Left cardiac atrium (tissue), 4 donors: ENCODE data around the gene LSG1. TPM values are rescaled to one million over a fixed set of nuclear protein-coding genes. Genes with fewer than 3 reads are reported as not detected.
A peak's percentile ranks its signal among the peaks of the same experiment; 100 is the strongest.
"Not testable (repeated sequence)": the region's sequence is repeated elsewhere in the genome, so short reads cannot be mapped to it uniquely, and the experiment has no call there.

Source experiments
- ATAC-seq, 2 donors: fragments of 200-7000 bp; cut with Tn5 transposase; one replicate each; pipeline ENCODE4 v1.9.1; 2020; ENCODE audit warnings: mild to moderate bottlenecking in 2 of 2, moderate library complexity in 2 of 2
- DNase-seq: peaks from one replicate; pipeline ENCODE4 v3.0.0-alpha.2; 2020
- intact Hi-C, 2 donors: fragments of 100-400 bp; cut with DNase I; formaldehyde crosslinking; loops; one replicate each; pipeline versions ENCODE4 v1.14.1 to v1.15.1; 2022 to 2023
- total RNA-seq, 2 donors: library from RNA; stranded (reverse); fragmentation: NEBNext Ultra II Directional; extraction: Animal tissue kit (Norgen Biotek cat#: 25700); gene quantifications; one replicate each; pipeline ENCODE4 v1.2.1, GENCODE V29; 2021
- donor health status: DM: no; HTN: yes; CAD: no.
- donor health status: DM: no; HTN: yes; CAD: no; lungs with severe emphysema.
- donor health status: DM: yes; HTN: yes; CAD: no.
- donor health status: Dilated cardiomyopathy.

Gene LSG1
- total RNA-seq, 2 donors from 2014 or later = 19.9 to 22.8 TPM

- intact Hi-C loops = no loop called here
- no peak for ATAC-seq
Observed at GRCh38 chr3:194624956-194625355, 47.0 kb downstream of the LSG1 start.

GRCh38 chr3:194623449-194624290 is 48.3 kb downstream of the LSG1 start:
- ATAC-seq = no peak
- intact Hi-C loops = no loop called here
- DNase-seq = no peak

More at GRCh38 chr3:194624956-194625355, 47.0 kb downstream of the LSG1 start:
- DNase-seq = no peak

GRCh38 chr3:194622621-194623340 is 49.2 kb downstream of the LSG1 start:
- ATAC-seq (no peak), DNase-seq (no peak)
- intact Hi-C loops = no loop called here

GRCh38 chr3:194621947-194622346 is 50.0 kb downstream of the LSG1 start:
- intact Hi-C loops = no loop called here
- ATAC-seq = no peak
- no peak for DNase-seq

GRCh38 chr3:194620196-194620595 is 51.8 kb downstream of the LSG1 start:
- ATAC-seq (no peak), DNase-seq (no peak)
- intact Hi-C loops = no loop called here

GRCh38 chr3:194619741-194620140 is 52.2 kb downstream of the LSG1 start:
- intact Hi-C loops = no loop called here
- ATAC-seq (no peak), DNase-seq (no peak)

GRCh38 chr3:194618858-194619608 is 53.0 kb downstream of the LSG1 start:
- ATAC-seq = no peak
- no peak for DNase-seq
- intact Hi-C loops = no loop called here

- intact Hi-C loops = no loop called here
- ATAC-seq = no peak
- no peak for DNase-seq
Observed at GRCh38 chr3:194617827-194618226, 54.2 kb downstream of the LSG1 start.

GRCh38 chr3:194617143-194617671 is 54.8 kb downstream of the LSG1 start:
- ATAC-seq (no peak), DNase-seq (no peak)
- intact Hi-C loops = no loop called here

- ATAC-seq = peak; percentile 38 to 42
- intact Hi-C loops = no loop called here
- no peak for DNase-seq
Observed at GRCh38 chr3:194615226-194615625, 56.8 kb downstream of the LSG1 start.

GRCh38 chr3:194612221-194612620 is 59.8 kb downstream of the LSG1 start:
- intact Hi-C loops = no loop called here
- ATAC-seq (no peak), DNase-seq (no peak)

GRCh38 chr3:194610689-194611088 is 61.3 kb downstream of the LSG1 start:
- no peak for DNase-seq
- no peak for ATAC-seq
- intact Hi-C loops = no loop called here

- intact Hi-C loops = no loop called here
Observed at GRCh38 chr3:194609601-194610000, 62.4 kb downstream of the LSG1 start.

GRCh38 chr3:194608981-194609380 is 63.0 kb downstream of the LSG1 start:
- intact Hi-C loops = no loop called here
- ATAC-seq = no peak
- no peak for DNase-seq

More at GRCh38 chr3:194609601-194610000, 62.4 kb downstream of the LSG1 start:
- DNase-seq = no peak
- ATAC-seq = no peak

GRCh38 chr3:194607592-194608389 is 64.2 kb downstream of the LSG1 start:
- peak in 1 of 2 donors; percentile 11 for ATAC-seq
- no peak for DNase-seq
- intact Hi-C loops = no loop called here

- DNase-seq (no peak), ATAC-seq (no peak)
- intact Hi-C loops = no loop called here
Observed at GRCh38 chr3:194606941-194607340, 65.0 kb downstream of the LSG1 start.

- intact Hi-C loops = no loop called here
- ATAC-seq (no peak), DNase-seq (no peak)
Observed at GRCh38 chr3:194606163-194606562, 65.8 kb downstream of the LSG1 start.

- DNase-seq, ATAC-seq, intact Hi-C loops: not testable (repeated sequence)
Observed at GRCh38 chr3:194605314-194605713, 66.7 kb downstream of the LSG1 start.

- DNase-seq (no peak), ATAC-seq (no peak)
- intact Hi-C loops = no loop called here
Observed at GRCh38 chr3:194604837-194605236, 67.2 kb downstream of the LSG1 start.
